ENCODE results near the gene FRAS1.

FRAS1 gene

GRCh38 chr4:78439328-78439727 is 382.2 kb downstream of the FRAS1 start:
- Histone ChIP-seq H3K4me1 (no peaks in the 10 kb centered on the region), H3K9me3 (no peaks in the 10 kb centered on the region), H3K27me3 (no peaks in the 10 kb centered on the region), H3K36me3 (peaks cover 5% of the 10 kb centered on the region), H3K4me3 (ENCODE audit: low read depth, low read length) (no peak overlapping the region)
- DNase-seq = no peak
- no peak for TF ChIP-seq CTCF (IDR thresholded peaks at IDR 0.05; ENCODE audit: low read depth, low read length)

- no peaks in the 10 kb centered on the region for H3K4me1 ChIP-seq
- H3K36me3 ChIP-seq = peaks cover 5% of the 10 kb centered on the region
- no peak for TF ChIP-seq CTCF (IDR thresholded peaks at IDR 0.05; ENCODE audit: low read depth, low read length)
- no peaks in the 10 kb centered on the region for H3K9me3 ChIP-seq
- no peak overlapping the region for H3K4me3 ChIP-seq (ENCODE audit: low read depth, low read length)
- peak; percentile 34 for DNase-seq
- H3K27me3 ChIP-seq = no peaks in the 10 kb centered on the region
Measured at GRCh38 chr4:78441756-78442155, 384.6 kb downstream of the FRAS1 start.

- no peak for DNase-seq
- no peak overlapping the region for H3K4me3 ChIP-seq (ENCODE audit: low read depth, low read length)
- no peak for TF ChIP-seq CTCF (IDR thresholded peaks at IDR 0.05; ENCODE audit: low read depth, low read length)
- peaks cover 3% of the 10 kb centered on the region; the same call in 1 of the 2 replicates for H3K36me3 ChIP-seq
- no peaks in the 10 kb centered on the region for H3K9me3 ChIP-seq
- H3K27me3 ChIP-seq = no peaks in the 10 kb centered on the region
- H3K4me1 ChIP-seq = no peaks in the 10 kb centered on the region
Measured at GRCh38 chr4:78446619-78447018, 389.5 kb downstream of the FRAS1 start.

- H3K9me3 ChIP-seq = no peaks in the 10 kb centered on the region
- DNase-seq = no peak
- H3K4me3 ChIP-seq (ENCODE audit: low read depth, low read length) = no peak overlapping the region
- no peak for TF ChIP-seq CTCF (IDR thresholded peaks at IDR 0.05; ENCODE audit: low read depth, low read length)
- no peaks in the 10 kb centered on the region for H3K4me1 ChIP-seq
- H3K36me3 ChIP-seq = peaks cover 24% of the 10 kb centered on the region
- no peaks in the 10 kb centered on the region for H3K27me3 ChIP-seq
Measured at GRCh38 chr4:78451407-78451806, 394.3 kb downstream of the FRAS1 start.

GRCh38 chr4:78454016-78454415 is 396.9 kb downstream of the FRAS1 start:
- peaks cover 29% of the 10 kb centered on the region for H3K36me3 ChIP-seq
- no peaks in the 10 kb centered on the region for H3K4me1 ChIP-seq
- H3K9me3 ChIP-seq = no peaks in the 10 kb centered on the region
- DNase-seq = no peak
- no peak overlapping the region for H3K4me3 ChIP-seq (ENCODE audit: low read depth, low read length)
- no peak for TF ChIP-seq CTCF (IDR thresholded peaks at IDR 0.05; ENCODE audit: low read depth, low read length)
- no peaks in the 10 kb centered on the region for H3K27me3 ChIP-seq

GRCh38 chr4:78457751-78458150 is 400.6 kb downstream of the FRAS1 start:
- TF ChIP-seq CTCF (IDR thresholded peaks at IDR 0.05; ENCODE audit: low read depth, low read length) = no peak
- Histone ChIP-seq H3K4me3 (ENCODE audit: low read depth, low read length) (no peak overlapping the region), H3K36me3 (peaks cover 25% of the 10 kb centered on the region)

More at GRCh38 chr4:78457751-78458150, 400.6 kb downstream of the FRAS1 start:
- Histone ChIP-seq H3K4me1 (no peaks in the 10 kb centered on the region), H3K9me3 (no peaks in the 10 kb centered on the region), H3K27me3 (no peaks in the 10 kb centered on the region)
- no peak for DNase-seq

Measured in BE2C (cell line).